Neural cell (in vitro differentiated cells): Measurements from ENCODE around the gene PLPPR4. TPM values are rescaled to one million over a fixed set of nuclear protein-coding genes. Genes with fewer than 3 reads are reported as not detected.
A peak's percentile ranks its signal among the peaks of the same experiment; 100 is the strongest.

Source experiments
- H2AFZ ChIP-seq: fragments of 200-600, 300-800 bp; sonication (generic), shearing (Covaris generic); 2 replicates; pipeline ENCODE4 v1.6.0; 2014; ENCODE audit warnings: low read depth, mild to moderate bottlenecking, antibody characterized with exemption, low read length, moderate library complexity
- H3F3A ChIP-seq: fragments of 200-600 bp; shearing (Covaris generic); 2 replicates; pipeline ENCODE4 v1.6.1; 2016; ENCODE audit warnings: mild to moderate bottlenecking, moderate library complexity, mixed read lengths, antibody characterized with exemption, low read length; ENCODE audit not compliant: insufficient read depth, poor library complexity, severe bottlenecking
- H3K27ac ChIP-seq: fragments of 200-600, 300-800 bp; sonication (generic), shearing (Covaris generic); 2 replicates; pipeline ENCODE4 v1.5.1; 2014; ENCODE audit warnings: mild to moderate bottlenecking, low read length, moderate library complexity
- H3K27me3 ChIP-seq: fragments of 300-800, 200-600 bp; sonication (generic), shearing (Covaris generic); 2 replicates; pipeline ENCODE4 v1.6.0; 2014; ENCODE audit warnings: mild to moderate bottlenecking, low read depth, low read length, moderate library complexity; ENCODE audit not compliant: insufficient read depth
- H3K36me3 ChIP-seq: fragments of 300-800, 200-600 bp; sonication (generic), shearing (Covaris generic); 2 replicates; pipeline ENCODE4 v1.5.1; 2014; ENCODE audit warnings: mild to moderate bottlenecking, antibody characterized with exemption, low read length, moderate library complexity; ENCODE audit not compliant: insufficient read depth
- H3K4me2 ChIP-seq: fragments of 300-800, 200-600 bp; sonication (generic), shearing (Covaris generic); 2 replicates; pipeline ENCODE4 v1.6.0; 2014; ENCODE audit warnings: mild to moderate bottlenecking, low read length
- H3K4me3 ChIP-seq: fragments of 300-800, 200-600 bp; sonication (generic), shearing (Covaris generic); 2 replicates; pipeline ENCODE4 v1.5.1; 2014; ENCODE audit warnings: mild to moderate bottlenecking, low read length, moderate library complexity
- H3K79me2 ChIP-seq: fragments of 200-600 bp; shearing (Covaris generic); replicated peaks from 2 replicates; pipeline ENCODE4 v1.6.0; 2014; ENCODE audit warnings: mild to moderate bottlenecking, low read length, moderate library complexity; ENCODE audit not compliant: insufficient read depth
- H3K9ac ChIP-seq: fragments of 300-800, 200-600 bp; sonication (generic), shearing (Covaris generic); 2 replicates; pipeline ENCODE4 v1.6.1; 2016; ENCODE audit warnings: mild to moderate bottlenecking, low read length, mixed read lengths
- H3K9me2 ChIP-seq: fragments of 200-600 bp; shearing (Covaris generic); 2 replicates; pipeline ENCODE4 v1.6.1; 2016; ENCODE audit warnings: mild to moderate bottlenecking, low read length, mixed read lengths; ENCODE audit not compliant: insufficient read depth
- H3K9me3 ChIP-seq: fragments of 200-600, 300-800 bp; sonication (generic), shearing (Covaris generic); 2 replicates; pipeline ENCODE4 v1.6.1; 2016; ENCODE audit warnings: mild to moderate bottlenecking, mixed run types, low read length, moderate library complexity, mixed read lengths
- H4K20me1 ChIP-seq: fragments of 200-600 bp; shearing (Covaris generic); 2 replicates; pipeline ENCODE4 v1.6.1; 2016; ENCODE audit warnings: mild to moderate bottlenecking, mixed run types; ENCODE audit not compliant: insufficient read depth
- EP300 ChIP-seq: fragments of 450-650 bp; conservative IDR thresholded peaks from 2 replicates; pipeline ENCODE4 v1.6.1; 2014; ENCODE audit warnings: antibody characterized with exemption, mild to moderate bottlenecking, moderate library complexity; ENCODE audit not compliant: poor library complexity, severe bottlenecking
- EZH2 ChIP-seq: fragments of 200-600, 300-800 bp; shearing (Covaris generic), sonication (generic); IDR thresholded peaks from 2 replicates; pipeline ENCODE4 v1.6.1; 2014; ENCODE audit warnings: antibody characterized with exemption, low read length, borderline replicate concordance, mild to moderate bottlenecking; ENCODE audit not compliant: insufficient read depth, poor library complexity, severe bottlenecking
- MXI1 ChIP-seq: fragments of 450-650 bp; conservative IDR thresholded peaks from 2 replicates; pipeline ENCODE4 v1.6.1; 2014; ENCODE audit warnings: antibody characterized with exemption, mild to moderate bottlenecking; ENCODE audit not compliant: poor library complexity, severe bottlenecking
- POLR2AphosphoS5 ChIP-seq: IDR thresholded peaks from 2 replicates; pipeline ENCODE4 v1.6.1; 2012
- RAD21 ChIP-seq: fragments of 450-650 bp; conservative IDR thresholded peaks from 2 replicates; pipeline ENCODE4 v1.6.1; 2014; ENCODE audit warnings: antibody characterized with exemption, mild to moderate bottlenecking, moderate library complexity
- TAF1 ChIP-seq: IDR thresholded peaks from 2 replicates; pipeline ENCODE4 v1.6.1; 2012; ENCODE audit warnings: low read depth
- polyA plus RNA-seq: library from polyadenylated mRNA; depleted of rRNA; stranded (reverse); fragments of >200 nt; gene quantifications from 2 replicates; pipeline ENCODE4 v1.2.3, GENCODE V29; 2014
- TF ChIP-seq, protein P1 (sequence below): fragments of 450-650 bp; IDR thresholded peaks from 2 replicates; pipeline ENCODE4 v1.5.1; 2014; ENCODE audit warnings: antibody characterized with exemption, mild to moderate bottlenecking, moderate library complexity; ENCODE audit not compliant: poor library complexity, severe bottlenecking
- TF ChIP-seq, protein P2 (sequence below): IDR thresholded peaks from 2 replicates; pipeline ENCODE4 v1.6.1; 2012; ENCODE audit warnings: borderline replicate concordance

The PLPPR4 gene
- polyA plus RNA-seq, 1 donor from 2014 or later: 36.8 TPM

DNA sequence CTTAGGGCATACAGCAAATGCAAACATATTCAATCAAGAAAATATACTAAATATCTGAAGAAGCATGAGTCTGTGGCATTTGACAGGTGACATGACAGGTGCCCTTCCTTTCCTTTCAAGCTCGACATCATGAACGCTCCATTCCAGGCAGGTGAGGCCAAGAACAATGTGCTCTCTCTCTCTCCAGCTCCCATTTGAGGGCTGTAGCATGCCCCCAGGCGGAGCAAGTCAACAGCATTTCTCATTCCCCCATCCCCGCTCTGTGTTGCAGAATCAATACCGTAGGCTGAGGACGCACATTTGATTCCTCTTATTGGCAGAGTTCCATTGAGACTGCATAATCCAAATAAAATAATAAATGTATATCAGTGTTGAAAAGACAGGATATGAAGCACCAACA, 24.6 kb upstream of the PLPPR4 start:
- Histone ChIP-seq H3K4me2 (no peak overlapping the region), H3K27ac (peak overlapping the region; percentile 45), H2AFZ (no peak overlapping the region), H3K9ac (no peak overlapping the region), H3F3A (no peaks in the 10 kb centered on the region), H3K9me2 (no peaks in the 10 kb centered on the region), H3K27me3 (no peaks in the 10 kb centered on the region), H3K9me3 (no peaks in the 10 kb centered on the region), H4K20me1 (no peaks in the 10 kb centered on the region), H3K4me3 (no peak overlapping the region), H3K36me3 (no peaks in the 10 kb centered on the region), H3K79me2 (no peaks in the 10 kb centered on the region)
- peak; percentile 73 for TF ChIP-seq EP300
- TF ChIP-seq, protein P1, sequence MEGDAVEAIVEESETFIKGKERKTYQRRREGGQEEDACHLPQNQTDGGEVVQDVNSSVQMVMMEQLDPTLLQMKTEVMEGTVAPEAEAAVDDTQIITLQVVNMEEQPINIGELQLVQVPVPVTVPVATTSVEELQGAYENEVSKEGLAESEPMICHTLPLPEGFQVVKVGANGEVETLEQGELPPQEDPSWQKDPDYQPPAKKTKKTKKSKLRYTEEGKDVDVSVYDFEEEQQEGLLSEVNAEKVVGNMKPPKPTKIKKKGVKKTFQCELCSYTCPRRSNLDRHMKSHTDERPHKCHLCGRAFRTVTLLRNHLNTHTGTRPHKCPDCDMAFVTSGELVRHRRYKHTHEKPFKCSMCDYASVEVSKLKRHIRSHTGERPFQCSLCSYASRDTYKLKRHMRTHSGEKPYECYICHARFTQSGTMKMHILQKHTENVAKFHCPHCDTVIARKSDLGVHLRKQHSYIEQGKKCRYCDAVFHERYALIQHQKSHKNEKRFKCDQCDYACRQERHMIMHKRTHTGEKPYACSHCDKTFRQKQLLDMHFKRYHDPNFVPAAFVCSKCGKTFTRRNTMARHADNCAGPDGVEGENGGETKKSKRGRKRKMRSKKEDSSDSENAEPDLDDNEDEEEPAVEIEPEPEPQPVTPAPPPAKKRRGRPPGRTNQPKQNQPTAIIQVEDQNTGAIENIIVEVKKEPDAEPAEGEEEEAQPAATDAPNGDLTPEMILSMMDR: no peak

DNA sequence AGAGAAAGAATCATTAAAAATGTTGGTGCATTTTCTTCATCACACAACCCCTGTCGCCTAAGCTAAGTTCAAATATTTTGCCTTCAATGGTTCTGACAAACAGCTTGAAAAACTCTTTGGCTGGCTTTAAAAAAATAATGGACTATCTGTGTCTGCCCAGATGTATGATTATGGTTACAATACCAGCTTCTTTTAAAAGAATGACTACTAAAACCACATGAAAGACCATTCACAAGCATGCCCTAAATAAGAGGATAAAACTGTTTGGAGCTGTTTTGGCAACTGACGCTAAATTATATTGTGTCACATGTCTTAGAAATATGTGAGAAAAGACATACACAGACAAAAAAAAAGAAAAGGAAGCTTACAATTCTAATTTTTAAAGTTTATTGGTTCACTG, 23.7 kb upstream of the PLPPR4 start:
- Histone ChIP-seq H3K4me2 (no peak overlapping the region), H3K27ac (no peak overlapping the region), H2AFZ (no peak overlapping the region), H3K9me3 (no peaks in the 10 kb centered on the region), H3K27me3 (no peaks in the 10 kb centered on the region), H3K9me2 (no peaks in the 10 kb centered on the region), H3F3A (no peaks in the 10 kb centered on the region), H3K9ac (no peak overlapping the region), H3K36me3 (no peaks in the 10 kb centered on the region), H3K79me2 (no peaks in the 10 kb centered on the region), H4K20me1 (no peaks in the 10 kb centered on the region), H3K4me3 (no peak overlapping the region)
- TF ChIP-seq, protein P2, sequence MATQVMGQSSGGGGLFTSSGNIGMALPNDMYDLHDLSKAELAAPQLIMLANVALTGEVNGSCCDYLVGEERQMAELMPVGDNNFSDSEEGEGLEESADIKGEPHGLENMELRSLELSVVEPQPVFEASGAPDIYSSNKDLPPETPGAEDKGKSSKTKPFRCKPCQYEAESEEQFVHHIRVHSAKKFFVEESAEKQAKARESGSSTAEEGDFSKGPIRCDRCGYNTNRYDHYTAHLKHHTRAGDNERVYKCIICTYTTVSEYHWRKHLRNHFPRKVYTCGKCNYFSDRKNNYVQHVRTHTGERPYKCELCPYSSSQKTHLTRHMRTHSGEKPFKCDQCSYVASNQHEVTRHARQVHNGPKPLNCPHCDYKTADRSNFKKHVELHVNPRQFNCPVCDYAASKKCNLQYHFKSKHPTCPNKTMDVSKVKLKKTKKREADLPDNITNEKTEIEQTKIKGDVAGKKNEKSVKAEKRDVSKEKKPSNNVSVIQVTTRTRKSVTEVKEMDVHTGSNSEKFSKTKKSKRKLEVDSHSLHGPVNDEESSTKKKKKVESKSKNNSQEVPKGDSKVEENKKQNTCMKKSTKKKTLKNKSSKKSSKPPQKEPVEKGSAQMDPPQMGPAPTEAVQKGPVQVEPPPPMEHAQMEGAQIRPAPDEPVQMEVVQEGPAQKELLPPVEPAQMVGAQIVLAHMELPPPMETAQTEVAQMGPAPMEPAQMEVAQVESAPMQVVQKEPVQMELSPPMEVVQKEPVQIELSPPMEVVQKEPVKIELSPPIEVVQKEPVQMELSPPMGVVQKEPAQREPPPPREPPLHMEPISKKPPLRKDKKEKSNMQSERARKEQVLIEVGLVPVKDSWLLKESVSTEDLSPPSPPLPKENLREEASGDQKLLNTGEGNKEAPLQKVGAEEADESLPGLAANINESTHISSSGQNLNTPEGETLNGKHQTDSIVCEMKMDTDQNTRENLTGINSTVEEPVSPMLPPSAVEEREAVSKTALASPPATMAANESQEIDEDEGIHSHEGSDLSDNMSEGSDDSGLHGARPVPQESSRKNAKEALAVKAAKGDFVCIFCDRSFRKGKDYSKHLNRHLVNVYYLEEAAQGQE: no peak
- TF ChIP-seq, protein P1: no peak
- TF ChIP-seq EZH2 (no peak), TAF1 (no peak), EP300 (no peak), RAD21 (no peak), MXI1 (no peak), POLR2AphosphoS5 (no peak)
